Measurements from ENCODE around the gene GDPD4. TPM values are rescaled to one million over a fixed set of nuclear protein-coding genes. Genes with fewer than 3 reads are reported as not detected.

GDPD4 gene
- total RNA-seq, 1 experiment from 2014 or later, result not detected

DNA sequence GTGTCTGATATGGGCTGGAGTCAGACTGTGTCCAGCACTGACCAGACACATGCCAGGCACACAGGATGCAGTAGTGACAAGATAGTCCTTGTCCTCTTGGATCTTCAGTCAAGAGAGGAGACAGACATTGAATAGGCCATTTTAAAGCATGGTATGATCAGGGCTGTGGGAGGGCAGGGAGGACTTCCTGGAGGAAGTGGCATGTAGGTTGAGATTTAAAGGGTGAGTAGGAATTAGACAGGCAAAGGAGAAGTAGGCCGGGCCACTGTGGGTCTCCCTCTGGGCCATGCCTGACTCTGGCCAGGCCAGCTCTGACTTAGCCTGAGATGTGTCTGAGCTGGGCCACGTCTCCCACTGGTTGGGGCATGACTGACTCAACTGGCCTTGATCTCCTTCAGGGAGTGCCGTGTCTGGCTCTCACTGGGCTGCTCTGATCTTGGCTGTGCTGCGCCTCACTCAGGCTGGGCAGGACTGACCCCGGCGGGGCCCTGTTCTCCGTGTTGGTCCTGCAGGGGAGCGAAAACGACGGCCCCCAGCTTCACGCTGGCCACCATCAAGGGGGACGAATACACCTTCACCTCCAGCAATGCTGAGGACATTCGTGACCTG, 102.2 kb downstream of the GDPD4 start:
- POLR2A ChIA-PET (ENCODE audit: low non-redundant PET), result no interaction called here
- H3K36me3 ChIP-seq (ENCODE audit: insufficient read depth, low read length, poor library complexity, severe bottlenecking), result no peaks in the 10 kb centered on the region
- intact Hi-C loops (cut with micrococcal nuclease; ENCODE audit: unreplicated experiment), result no loop called here
- DNase-seq (ENCODE audit: low spot score), result no peak
- H3K4me3 ChIP-seq (ENCODE audit: low read depth, low read length, poor library complexity, severe bottlenecking), result no peak overlapping the region
- H3K9me3 ChIP-seq (ENCODE audit: low read depth, low read length, poor library complexity, severe bottlenecking), result no peaks in the 10 kb centered on the region
- no peak overlapping the region for H3K27ac ChIP-seq (ENCODE audit: low read depth, low read length, poor library complexity, severe bottlenecking)
- CTCF ChIA-PET, result interaction anchor here (0.6 to 0.7 kb wide), 2 partner anchors 212 to 441 kb away, joined by 3 to 4 read pairs; no protein-coding TSS in a partner anchor
- H3K27me3 ChIP-seq (replicated peaks; ENCODE audit: insufficient read depth, low read depth, low read length, poor library complexity), result no peaks in the 10 kb centered on the region
- TF ChIP-seq EZH2 (IDR thresholded peaks at IDR 0.05; ENCODE audit: borderline replicate concordance, low read depth, low read length, poor library complexity, severe bottlenecking), result no peak
- TF ChIP-seq, protein P1, sequence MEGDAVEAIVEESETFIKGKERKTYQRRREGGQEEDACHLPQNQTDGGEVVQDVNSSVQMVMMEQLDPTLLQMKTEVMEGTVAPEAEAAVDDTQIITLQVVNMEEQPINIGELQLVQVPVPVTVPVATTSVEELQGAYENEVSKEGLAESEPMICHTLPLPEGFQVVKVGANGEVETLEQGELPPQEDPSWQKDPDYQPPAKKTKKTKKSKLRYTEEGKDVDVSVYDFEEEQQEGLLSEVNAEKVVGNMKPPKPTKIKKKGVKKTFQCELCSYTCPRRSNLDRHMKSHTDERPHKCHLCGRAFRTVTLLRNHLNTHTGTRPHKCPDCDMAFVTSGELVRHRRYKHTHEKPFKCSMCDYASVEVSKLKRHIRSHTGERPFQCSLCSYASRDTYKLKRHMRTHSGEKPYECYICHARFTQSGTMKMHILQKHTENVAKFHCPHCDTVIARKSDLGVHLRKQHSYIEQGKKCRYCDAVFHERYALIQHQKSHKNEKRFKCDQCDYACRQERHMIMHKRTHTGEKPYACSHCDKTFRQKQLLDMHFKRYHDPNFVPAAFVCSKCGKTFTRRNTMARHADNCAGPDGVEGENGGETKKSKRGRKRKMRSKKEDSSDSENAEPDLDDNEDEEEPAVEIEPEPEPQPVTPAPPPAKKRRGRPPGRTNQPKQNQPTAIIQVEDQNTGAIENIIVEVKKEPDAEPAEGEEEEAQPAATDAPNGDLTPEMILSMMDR (conservative IDR thresholded peaks at IDR 0.05; ENCODE audit: low read depth, low read length), result no peak
- no peaks in the 10 kb centered on the region for H3K4me1 ChIP-seq (ENCODE audit: insufficient read depth, low read length, poor library complexity, severe bottlenecking)
- BruUV-seq (replicated peaks), result no TSS peak

DNA sequence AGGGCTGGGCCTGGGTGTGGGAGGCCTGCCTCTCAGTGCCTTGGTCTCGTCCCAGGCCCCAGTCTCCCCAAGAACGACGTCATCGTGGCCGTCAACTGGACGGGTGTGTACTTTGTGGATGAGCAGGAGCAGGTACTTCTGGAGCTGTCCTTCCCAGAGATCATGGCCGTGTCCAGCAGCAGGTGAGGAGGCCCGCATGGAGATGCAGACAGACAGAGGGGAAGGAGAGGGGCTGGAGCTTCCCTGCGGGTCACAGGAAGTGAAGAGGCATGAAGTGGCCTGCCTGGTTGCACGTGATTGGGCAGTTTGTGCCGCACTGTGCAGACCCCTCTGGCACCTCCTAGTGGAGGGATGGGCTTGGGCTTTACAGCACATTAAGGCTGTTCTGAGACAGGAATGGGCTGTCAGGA, 103.0 kb downstream of the GDPD4 start:
- POLR2A ChIA-PET (ENCODE audit: low non-redundant PET), result no interaction called here
- Histone ChIP-seq H3K4me1 (ENCODE audit: insufficient read depth, low read length, poor library complexity, severe bottlenecking) (no peaks in the 10 kb centered on the region), H3K36me3 (ENCODE audit: insufficient read depth, low read length, poor library complexity, severe bottlenecking) (no peaks in the 10 kb centered on the region), H3K9me3 (ENCODE audit: low read depth, low read length, poor library complexity, severe bottlenecking) (no peaks in the 10 kb centered on the region), H3K27ac (ENCODE audit: low read depth, low read length, poor library complexity, severe bottlenecking) (no peak overlapping the region), H3K4me3 (ENCODE audit: low read depth, low read length, poor library complexity, severe bottlenecking) (no peak overlapping the region), H3K27me3 (replicated peaks; ENCODE audit: insufficient read depth, low read depth, low read length, poor library complexity) (no peaks in the 10 kb centered on the region)
- intact Hi-C loops (cut with micrococcal nuclease; ENCODE audit: unreplicated experiment), result no loop called here
- CTCF ChIA-PET, result interaction anchor here (0.5 to 0.7 kb wide), 2 partner anchors 213 to 672 kb away, joined by 3 read pairs; no protein-coding TSS in a partner anchor
- TF ChIP-seq, protein P1 (conservative IDR thresholded peaks at IDR 0.05; ENCODE audit: low read depth, low read length), result peak; percentile 67
- no peak for TF ChIP-seq EZH2 (IDR thresholded peaks at IDR 0.05; ENCODE audit: borderline replicate concordance, low read depth, low read length, poor library complexity, severe bottlenecking)
- peak; percentile 59 for DNase-seq (ENCODE audit: low spot score)
- BruUV-seq (replicated peaks), result no TSS peak

GRCh38 chr11:77197626-77198320, 103.7 kb downstream of the GDPD4 start:
- POLR2A ChIA-PET (ENCODE audit: low non-redundant PET), result no interaction called here
- no TSS peak for BruUV-seq (replicated peaks)
- H3K4me1 ChIP-seq (ENCODE audit: insufficient read depth, low read length, poor library complexity, severe bottlenecking), result no peaks in the 10 kb centered on the region
- DNase-seq (ENCODE audit: low spot score), result no peak
- no peak overlapping the region for H3K27ac ChIP-seq (ENCODE audit: low read depth, low read length, poor library complexity, severe bottlenecking)
- no peak overlapping the region for H3K4me3 ChIP-seq (ENCODE audit: low read depth, low read length, poor library complexity, severe bottlenecking)
- no peaks in the 10 kb centered on the region for H3K9me3 ChIP-seq (ENCODE audit: low read depth, low read length, poor library complexity, severe bottlenecking)
- H3K27me3 ChIP-seq (replicated peaks; ENCODE audit: insufficient read depth, low read depth, low read length, poor library complexity), result no peaks in the 10 kb centered on the region
- CTCF ChIA-PET, result interaction anchor here (0.5 kb wide), 1 partner anchor 672 kb away, joined by 3 read pairs; no protein-coding TSS in a partner anchor
- no peaks in the 10 kb centered on the region for H3K36me3 ChIP-seq (ENCODE audit: insufficient read depth, low read length, poor library complexity, severe bottlenecking)
- no peak for TF ChIP-seq EZH2 (IDR thresholded peaks at IDR 0.05; ENCODE audit: borderline replicate concordance, low read depth, low read length, poor library complexity, severe bottlenecking)
- TF ChIP-seq, protein P1 (conservative IDR thresholded peaks at IDR 0.05; ENCODE audit: low read depth, low read length), result no peak
- intact Hi-C loops (cut with micrococcal nuclease; ENCODE audit: unreplicated experiment), result no loop called here
